HG03108 (cell line): ENCODE results near the gene HIBADH.

ENCODE experiments used
- ATAC-seq: cut with Tn5 transposase; IDR thresholded peaks from one replicate; pipeline ENCODE4 v1.9.1; 2021; ENCODE audit warnings: moderate library complexity; ENCODE audit not compliant: unreplicated experiment

The HIBADH gene

DNA sequence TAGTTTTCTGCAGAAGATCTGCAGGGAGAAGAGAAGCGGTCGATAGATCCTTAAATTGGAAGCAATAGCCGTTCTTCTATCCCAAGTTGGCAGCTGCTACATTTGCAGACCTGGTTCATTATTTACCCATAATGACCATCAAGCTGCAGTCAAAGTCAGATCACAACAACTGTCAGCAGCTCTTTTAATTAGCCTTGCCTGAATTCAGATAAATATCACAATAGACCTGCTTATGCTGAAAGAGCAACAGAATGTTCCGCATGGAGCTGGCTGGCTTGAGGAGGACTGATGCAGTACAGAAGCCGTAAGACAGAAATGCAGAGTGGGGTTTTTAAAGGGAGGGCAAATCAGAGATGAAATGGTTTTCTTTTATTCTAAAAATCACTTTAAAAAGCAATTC, 109.4 kb downstream of the HIBADH start:
- ATAC-seq: no peak

DNA sequence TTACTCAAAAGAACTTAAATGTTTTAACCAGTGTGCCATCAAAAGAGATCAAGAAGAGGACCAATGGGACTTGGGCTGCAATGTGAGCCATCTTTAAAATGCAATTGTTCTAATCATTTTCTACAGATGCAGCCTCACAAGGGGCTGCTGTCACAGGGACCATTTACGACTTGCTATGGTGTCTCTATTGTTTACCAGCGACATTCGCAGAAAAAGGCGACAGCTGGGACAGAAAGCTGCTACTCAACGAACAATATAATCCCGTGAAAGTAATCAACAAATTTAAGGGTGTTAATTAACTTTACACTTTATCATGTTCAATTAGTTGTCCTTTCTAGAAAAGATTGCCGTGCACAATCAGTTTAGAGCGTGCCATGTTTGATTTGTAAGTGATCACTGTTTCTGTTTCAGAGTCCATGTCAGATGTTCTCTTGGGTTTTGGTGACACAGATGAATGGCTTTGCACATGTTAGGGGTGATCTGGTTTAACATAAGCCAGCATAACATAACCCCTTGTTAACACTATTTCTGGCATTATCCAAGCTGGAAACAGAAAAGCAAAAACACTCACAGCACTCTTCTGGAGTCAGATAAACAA, 110.8 kb downstream of the HIBADH start:
- no peak for ATAC-seq

DNA sequence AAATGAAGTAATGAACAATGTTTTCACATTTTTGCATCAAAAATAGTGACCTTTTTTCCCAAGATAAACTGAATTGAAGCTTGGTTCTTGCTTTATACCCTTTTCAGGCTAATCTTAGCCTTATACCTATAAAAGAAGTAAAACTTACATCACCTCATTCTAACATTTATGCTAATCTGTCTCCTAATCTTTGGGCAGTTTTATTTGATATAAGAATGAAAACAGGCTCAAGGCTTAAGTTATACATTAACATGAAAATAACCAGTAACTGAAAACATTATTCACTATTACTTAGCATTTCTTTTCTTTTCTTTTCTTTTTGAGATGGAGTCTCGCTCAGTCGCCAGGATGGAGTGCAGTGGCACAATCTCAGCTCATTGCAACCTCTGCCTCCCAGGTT, 113.1 kb downstream of the HIBADH start:
- ATAC-seq: no peak

DNA sequence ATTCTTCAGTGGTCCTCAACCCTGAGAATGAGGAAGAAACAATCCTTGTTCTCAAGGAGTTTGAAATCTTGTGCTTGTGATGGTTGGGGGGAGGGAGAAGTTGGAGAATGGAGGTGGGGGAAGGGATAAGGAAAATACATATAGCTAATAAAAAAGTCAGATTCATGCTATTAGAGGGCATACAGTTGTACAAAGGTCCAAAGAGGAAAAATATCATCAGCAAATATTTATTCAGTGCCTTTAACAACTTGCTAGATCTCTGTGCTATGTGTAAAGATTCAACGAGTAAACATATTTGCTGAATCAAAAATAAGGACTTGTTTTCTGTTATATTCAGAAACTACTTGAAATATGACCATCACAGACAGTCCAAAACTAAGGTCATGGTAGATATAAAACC, 114.4 kb downstream of the HIBADH start:
- no peak for ATAC-seq

DNA sequence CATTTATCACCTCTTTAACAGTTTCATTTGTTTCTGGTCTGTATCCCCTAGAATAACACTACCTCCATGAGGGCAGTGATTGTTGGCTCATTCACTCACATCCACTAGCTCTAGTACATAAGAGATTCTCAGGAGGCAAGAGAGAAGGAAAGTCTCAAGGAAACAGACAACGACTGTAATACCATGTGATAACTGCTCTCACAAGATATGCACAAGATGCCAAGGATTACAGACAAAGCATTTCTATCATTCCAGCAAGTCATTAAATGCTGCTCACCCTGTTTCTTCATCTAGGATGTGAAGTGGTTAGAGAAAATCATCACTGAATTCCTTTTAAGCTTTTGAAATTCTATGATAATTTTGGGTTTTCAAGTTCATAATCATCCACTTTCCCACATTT, 115.3 kb downstream of the HIBADH start:
- ATAC-seq: no peak

DNA sequence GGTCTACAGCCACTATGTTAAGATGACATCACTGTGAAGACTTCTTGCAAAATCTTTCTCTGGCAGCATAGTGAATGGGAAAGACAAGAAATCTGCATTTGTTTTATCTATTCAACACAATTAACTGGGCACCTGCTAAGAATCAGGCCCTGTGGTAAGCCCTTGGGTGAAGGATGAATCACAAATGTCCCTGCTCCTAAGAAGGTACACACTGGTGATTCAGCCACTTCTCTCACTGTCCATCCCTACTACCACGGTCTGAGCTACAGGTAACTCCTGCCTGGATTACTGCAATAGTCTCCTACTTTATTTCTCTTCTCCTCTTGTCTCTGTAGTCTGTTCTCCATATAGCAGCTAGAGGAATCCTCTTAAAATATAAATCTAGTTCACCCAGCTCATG, 116.1 kb downstream of the HIBADH start:
- ATAC-seq: no peak

DNA sequence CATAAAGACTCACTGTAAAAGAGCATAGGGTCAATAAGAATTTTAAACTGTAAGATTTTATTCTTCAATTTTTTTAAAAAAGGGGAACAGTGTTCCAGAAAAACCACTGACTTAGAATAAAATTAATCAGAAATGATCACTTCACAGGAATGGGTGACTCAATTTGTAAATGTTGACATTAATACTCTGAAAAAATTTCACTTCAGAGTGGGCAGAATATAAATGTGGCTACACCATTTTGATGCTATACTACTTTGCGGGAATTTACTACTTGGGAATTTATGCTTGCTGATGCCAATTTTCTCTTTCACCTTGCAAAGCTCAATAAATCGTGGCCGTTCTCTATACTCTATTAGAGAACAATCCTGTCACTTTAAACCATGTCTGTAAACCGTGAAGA, 126.9 kb downstream of the HIBADH start:
- no peak for ATAC-seq

DNA sequence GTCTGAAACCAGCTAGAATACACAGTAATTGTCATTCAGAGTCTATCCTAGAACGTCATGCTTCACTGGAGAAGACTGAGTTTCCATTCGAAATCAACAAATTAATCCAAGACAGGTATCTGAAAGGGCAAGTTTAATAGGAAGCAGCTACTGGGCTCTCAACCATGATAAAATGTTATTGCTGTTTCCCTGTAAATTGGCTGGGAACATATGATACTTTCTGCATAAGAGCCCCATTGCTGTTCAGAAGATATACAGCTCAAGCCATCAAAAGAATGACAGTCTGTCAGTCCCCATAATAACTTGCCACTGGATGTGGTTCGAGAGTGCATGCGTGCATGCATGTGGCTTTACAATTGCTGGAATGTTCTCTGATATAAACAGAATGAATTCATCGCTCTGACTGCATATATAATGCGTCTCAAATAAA, 129.0 kb downstream of the HIBADH start:
- no peak for ATAC-seq

DNA sequence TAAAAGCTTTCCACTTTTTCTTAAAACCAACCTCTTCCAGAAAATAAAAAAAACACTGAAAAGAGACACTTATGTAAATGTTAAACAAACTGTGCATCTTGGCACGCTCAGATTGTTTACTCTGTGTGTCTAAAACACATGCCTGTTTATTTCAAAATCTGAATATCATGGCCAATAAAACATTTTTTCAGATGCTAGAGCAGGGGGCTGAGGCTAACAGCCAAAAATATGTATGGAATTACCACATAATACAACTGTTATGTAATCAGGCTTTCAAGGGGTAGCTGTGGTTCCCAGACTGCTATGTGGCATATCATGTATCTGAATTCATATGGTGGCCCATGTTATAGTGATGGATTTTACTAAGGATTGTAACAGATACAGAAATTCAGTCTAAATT, 130.4 kb downstream of the HIBADH start:
- no peak for ATAC-seq

DNA sequence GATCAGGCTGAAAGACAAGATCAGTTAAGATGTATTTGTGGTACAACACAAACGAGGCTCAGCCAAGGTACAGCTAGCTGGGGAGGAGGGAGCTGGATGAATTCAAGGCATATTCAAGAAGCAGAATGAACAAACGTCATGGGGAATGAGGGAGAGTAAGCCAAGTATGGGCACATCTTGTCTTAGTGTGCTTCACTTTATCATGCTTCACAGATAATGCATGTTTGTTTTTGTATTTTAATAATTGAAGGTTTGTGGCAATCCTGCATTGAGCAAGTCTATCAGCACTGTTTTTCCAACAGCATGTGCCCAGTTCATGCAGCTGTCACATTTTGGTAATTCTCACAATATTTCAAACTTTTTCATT, 135.4 kb downstream of the HIBADH start:
- no peak for ATAC-seq

DNA sequence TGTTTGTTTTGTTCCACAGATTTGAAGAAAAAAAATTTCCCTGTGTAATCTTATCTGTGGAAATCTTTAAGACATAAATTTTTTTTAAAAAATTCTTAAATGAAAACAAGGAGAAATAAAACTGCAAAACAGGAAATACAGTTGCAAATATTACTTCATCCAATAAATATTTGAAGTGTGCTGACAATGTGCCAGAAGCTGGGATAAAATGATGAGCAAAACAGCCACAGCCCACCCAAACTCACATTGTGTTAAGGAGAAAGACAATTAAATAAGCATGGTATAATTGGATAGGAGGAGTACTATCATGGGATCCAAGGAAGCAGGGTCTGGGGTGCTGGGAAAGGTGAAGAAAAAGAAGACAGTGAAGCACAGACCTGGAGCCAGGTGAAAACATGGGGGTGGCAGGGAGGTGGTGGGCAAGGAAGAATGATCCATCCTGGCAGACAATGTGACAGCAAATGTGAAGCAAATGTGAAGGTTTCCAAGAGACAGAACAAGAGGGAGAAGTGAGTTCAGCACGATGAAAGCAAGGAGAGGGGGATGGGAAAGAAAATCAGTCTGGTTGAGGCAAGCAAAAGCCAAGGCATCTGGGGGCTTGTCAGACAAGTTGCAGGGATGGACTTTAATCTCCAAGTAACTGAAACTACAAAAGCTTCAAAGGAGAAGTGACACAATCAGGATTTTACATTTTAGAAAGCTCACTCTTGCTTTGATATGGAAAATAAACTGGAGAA, 135.9 kb downstream of the HIBADH start:
- no peak for ATAC-seq

DNA sequence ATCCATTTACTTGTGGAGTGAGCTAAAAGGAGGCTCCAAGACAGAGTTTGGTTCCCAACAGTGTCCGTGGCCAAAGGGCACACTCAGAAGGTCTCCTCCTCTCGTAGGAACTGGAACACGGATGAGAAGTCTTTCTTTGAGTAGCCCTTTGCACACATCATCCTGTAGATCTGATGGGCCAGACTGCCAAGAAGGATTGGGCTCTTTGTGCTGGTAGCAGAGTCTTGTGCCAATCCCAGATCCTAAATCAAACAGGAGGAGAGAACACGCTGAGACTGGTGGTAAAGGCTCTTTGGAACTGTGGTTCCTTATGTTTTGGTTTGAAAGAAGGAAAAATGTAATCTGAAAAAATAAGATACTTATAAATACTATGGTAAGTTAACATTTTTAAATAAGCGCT, 136.6 kb downstream of the HIBADH start:
- ATAC-seq: no peak

DNA sequence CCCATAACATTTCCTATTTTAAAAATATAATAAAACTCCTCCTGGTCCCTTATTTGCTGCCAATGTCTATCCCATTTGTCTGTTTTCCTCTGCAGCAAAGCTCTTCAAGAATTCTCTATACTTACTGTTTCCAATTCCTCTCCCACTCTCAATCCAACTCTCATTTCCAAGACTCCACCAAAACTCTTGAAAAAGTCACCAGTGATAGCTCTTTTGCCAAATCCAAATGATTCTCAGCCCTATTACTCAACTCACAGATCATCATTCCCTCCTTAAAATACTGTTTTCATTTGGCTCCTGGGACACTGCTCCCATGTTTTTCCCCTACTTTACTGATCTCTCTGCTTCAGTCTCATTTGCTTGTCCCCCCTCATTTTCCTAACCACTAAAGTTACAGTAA, 139.4 kb downstream of the HIBADH start:
- ATAC-seq: no peak

DNA sequence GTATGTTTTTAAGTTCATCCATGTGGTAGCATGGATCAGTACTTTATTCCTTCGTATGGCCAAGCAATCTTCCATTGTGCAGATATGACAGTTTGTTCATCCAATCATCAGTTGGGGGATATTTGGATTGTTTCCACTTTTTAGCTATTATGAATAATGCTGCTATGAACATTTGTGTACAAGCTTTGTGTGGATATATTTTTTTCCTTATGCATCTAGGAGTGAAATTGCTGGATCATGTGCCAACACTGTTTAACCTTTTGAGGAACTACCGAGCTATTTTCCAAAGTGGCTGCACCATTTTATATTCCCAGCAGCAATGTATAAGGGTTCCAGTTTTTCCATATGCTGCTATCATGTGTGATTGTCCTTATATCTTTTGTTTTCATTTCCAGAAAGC, 140.1 kb downstream of the HIBADH start:
- ATAC-seq: no peak

DNA sequence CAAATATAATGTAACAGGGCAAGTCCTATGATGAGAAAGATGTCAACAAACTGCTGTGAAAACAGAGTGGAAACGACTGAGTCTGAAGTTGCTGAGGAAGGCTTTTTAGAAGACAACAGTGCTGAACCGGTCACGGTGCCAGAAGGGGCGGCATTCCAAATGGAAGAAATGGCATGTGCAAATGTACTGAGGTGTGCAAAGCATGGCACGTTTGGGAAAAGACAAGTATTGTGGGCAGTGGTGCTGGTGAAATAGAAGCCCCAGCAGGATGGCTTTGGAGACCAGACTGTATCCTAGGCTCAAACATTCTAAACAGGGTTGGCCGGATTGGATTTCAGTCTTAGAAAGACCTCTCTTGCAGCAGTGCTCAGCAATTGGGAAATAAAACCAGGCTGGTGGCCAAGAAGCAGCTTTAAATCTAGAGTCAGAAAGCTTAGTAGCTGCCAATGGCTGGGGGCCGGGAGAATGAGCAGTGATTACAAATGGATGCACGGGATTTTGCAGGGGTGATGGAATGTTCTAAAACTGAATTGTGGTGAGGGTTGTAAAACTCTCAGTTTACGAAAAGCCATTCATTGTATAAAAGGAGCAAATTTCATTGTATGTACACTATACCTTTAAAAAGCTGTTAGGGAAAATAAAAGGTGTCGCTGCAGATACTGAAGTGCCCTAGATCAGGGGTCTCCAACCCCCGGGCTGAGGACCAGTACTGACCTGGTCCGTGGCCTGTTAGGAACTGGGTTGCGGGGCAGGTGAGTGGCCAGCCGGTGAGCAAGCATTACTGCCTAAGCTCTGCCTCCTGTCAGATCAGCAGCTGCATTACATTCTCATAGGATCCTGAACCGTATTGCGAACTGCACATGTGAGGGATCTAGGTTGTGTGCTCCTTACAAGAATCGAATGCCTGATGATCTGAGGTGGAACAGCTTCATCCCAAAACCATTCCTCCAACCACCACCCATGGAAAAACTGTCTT, 141.6 kb downstream of the HIBADH start:
- no peak for ATAC-seq

DNA sequence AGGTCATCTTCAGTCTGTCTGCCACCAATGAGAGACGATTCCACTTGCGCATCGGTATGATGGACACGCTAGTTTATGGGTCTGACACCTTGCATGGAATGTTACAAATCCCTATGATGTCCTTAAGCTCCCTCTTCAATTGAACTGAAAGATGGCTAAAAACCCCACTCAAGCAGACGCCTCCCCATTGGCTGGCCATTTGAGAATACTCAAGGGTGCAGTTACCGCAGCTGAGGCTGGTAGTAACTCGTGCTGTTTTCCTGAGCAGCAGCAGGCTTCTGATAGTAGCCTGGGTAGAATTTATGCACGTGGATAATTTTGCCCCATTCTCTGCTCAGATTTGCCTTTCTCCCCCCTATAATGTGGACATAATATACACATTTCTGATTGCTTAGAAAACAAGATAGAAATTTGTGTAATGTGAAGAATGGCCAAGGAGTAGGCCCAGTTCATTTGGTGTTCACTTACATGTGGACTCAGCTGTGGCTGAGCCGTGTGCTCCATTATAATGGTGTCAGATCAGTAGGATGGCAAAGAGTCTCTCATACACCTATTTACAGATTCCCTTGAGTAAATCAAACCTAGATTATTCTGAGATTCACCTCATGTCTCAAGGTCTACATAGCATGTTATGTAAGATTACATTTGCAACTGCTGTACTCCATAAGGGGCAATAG, 142.8 kb downstream of the HIBADH start:
- ATAC-seq: no peak

DNA sequence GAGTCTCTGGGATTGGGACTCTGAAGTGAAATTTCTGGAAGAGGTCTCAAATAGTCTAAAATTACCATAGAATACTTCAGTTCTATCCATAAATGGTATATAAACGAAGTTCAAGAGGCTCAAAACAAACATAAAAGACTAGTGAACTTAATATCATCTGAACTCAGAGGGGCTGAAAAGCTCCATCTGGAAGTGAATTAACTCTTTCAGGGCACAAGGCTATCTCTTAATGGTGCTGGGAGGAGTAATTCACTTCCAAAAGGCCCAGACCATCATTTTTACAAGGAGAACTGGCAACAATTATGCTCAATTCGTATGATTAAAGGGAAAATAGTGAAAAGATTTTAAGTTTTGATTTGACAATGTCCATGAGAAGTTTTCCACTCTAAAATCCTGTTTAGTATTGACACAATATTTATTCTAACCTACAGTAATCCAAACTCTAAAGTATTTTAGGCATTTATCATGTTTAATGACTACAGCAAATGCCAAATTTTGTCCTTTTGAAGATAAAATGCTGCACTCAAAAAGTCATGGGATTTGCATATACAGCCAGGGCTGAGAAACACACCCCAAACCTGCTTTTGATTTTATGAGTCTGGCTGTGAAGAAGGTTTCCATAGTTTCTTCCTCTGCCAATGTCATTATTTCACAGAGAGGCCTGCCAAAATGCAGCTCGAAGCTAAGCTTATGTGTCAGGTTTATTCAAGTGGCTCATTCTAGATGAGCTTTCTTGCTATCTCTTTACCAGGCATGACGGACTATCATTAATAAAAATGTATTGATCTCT, 143.9 kb downstream of the HIBADH start:
- no peak for ATAC-seq

DNA sequence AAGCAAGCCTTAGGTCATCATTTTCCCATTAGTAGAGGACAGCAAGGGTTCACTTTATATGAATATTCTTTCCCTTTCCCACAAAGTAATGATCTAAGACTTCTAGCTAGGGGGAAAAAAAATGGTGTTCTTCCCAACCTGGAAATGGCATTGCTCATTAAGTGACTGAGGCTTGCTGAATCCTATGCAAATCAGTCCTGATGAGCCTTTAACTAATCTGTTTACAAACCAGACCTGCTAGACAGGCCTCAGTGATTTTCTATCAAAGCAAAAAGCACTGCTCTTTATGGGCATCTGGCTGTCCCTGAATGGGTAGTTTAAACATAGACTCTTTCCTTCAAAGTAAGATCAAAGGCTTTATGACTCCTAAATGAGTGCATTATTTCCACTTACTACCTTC, 146.3 kb downstream of the HIBADH start:
- no peak for ATAC-seq

DNA sequence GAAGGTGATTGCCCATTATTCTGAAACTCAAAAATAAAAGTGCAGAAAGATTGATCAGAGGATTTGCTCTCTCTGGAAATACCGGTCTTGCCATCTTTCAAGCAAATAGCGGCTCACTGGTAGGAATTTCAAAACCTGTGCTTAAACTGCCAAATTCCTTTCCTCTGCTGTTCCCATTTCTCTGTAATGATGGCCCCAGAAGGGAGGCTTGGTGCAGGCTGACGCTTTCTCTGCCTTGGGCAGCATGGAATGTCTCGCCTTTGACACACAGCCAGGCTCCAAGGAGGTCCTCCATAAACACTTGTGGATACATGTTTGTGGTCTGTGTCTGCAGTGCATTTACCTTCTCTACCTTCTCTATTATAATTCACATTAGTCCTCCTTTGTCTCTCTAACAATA, 146.8 kb downstream of the HIBADH start:
- ATAC-seq: no peak

DNA sequence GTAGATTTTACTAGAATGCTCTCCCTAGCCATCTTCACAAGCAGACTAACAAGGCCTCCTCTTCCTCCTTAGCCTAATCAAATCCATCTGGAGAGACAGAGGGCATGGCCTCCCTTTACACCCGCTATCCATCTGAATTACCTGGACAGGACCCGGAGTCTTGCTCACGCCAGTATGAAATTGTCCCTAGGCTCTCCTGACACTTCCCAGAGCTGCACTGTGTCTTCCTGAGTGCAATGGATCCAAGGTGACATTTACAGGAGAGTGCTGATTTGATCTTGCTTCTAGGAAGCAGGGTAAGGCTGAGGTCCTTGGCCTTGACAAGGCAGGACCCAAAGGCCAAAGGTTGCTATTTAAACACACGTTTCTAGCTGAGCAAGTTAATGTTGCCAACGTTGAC, 147.8 kb downstream of the HIBADH start:
- ATAC-seq: no peak

DNA sequence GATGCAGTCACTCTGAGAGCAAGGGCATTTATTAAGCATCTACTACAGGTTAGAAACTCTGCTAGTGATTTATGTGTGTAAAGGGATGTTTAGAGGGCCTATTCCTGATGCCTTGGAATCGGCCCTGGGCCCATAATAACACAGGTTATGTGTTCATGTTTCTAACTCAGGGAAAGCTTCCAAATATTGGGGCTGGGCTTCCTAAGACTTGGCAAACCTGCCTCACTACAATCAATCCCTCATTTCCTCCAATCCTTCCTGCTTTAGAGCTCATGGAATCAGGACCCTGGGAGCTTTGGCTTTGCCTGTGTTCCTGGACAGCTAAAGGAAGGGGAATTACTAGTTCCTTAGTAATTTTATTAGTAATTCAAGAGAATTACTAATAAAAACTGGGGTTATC, 148.8 kb downstream of the HIBADH start:
- no peak for ATAC-seq
